Stimulated activated memory B cell treated with anti-CD40 and anti-IgM and Interleukin-4, amounts not matched to agents 10 μg/mL and 1 μg/mL and 100 μg/mL, for 72 hours (primary cell): ENCODE results near the gene ADAD2.

Experiments used
- ATAC-seq: fragments of 150-1000 bp; cut with Tn5 transposase; 2 replicates; pipeline ENCODE4 v1.10.0; 2021
- H3K27ac Mint-ChIP-seq: one replicate; pipeline ENCODE4 v1.8.0; 2022; ENCODE audit warnings: mild to moderate bottlenecking, mixed read lengths
- H3K27me3 Mint-ChIP-seq: one replicate; pipeline ENCODE4 v1.8.0; 2022; ENCODE audit warnings: mixed read lengths
- H3K36me3 Mint-ChIP-seq: one replicate; pipeline ENCODE4 v1.8.0; 2022; ENCODE audit warnings: mixed read lengths
- H3K4me1 Mint-ChIP-seq: one replicate; pipeline ENCODE4 v1.8.0; 2022; ENCODE audit warnings: mixed read lengths
- H3K4me3 Mint-ChIP-seq: one replicate; pipeline ENCODE4 v1.8.0; 2022; ENCODE audit warnings: mild to moderate bottlenecking, moderate library complexity, mixed read lengths
- H3K9me3 Mint-ChIP-seq: one replicate; pipeline ENCODE4 v1.8.0; 2022; ENCODE audit warnings: mixed read lengths

ADAD2 gene

DNA sequence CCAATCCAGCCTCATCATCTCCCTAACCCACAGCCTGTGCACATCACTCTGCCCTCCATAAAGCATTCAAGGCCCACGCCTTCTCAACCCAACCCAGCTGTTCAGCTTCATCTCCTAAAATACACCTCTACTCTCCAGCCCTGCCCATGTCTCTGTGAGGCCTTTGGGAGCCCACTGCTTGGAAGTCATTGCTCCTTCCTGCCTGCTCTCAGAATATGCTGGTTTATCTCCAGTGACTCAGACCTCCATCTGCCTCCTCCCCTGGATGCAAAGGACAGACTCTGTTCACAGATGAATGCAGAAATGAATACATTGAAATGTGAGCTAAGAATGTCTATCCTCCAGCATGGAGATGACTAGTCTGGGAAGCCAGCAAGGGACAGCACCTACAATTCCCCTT, 29.9 kb downstream of the ADAD2 start:
- no peak for ATAC-seq
- H3K9me3 Mint-ChIP-seq: no peaks in the 10 kb centered on the region
- H3K27ac Mint-ChIP-seq: no peak overlapping the region
- H3K36me3 Mint-ChIP-seq: no peaks in the 10 kb centered on the region
- H3K27me3 Mint-ChIP-seq: peaks cover 43% of the 10 kb centered on the region
- H3K4me1 Mint-ChIP-seq: no peaks in the 10 kb centered on the region
- H3K4me3 Mint-ChIP-seq: no peak overlapping the region

DNA sequence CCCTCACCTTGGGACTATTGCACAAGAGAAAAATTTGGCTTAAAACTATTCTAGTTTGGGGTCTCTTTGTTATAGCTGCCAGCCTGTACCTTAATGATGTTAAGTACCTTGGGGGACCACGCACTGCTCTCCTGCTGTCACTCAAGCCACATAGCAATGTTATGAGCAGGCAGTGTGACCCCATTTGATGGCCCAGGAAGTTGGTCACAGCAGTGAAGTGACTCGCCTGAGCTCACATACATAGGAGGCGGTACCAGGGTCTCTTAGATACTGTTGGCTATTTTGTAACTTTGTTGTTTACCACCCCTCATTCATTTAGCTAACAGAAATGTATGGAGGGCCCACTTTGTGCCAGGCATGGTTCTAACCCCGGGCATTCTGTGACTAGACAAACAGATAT, 32.5 kb downstream of the ADAD2 start:
- peaks cover 55% of the 10 kb centered on the region for H3K27me3 Mint-ChIP-seq
- H3K4me1 Mint-ChIP-seq: no peaks in the 10 kb centered on the region
- H3K27ac Mint-ChIP-seq: no peak overlapping the region
- ATAC-seq: no peak
- H3K9me3 Mint-ChIP-seq: no peaks in the 10 kb centered on the region
- no peak overlapping the region for H3K4me3 Mint-ChIP-seq
- no peaks in the 10 kb centered on the region for H3K36me3 Mint-ChIP-seq

DNA sequence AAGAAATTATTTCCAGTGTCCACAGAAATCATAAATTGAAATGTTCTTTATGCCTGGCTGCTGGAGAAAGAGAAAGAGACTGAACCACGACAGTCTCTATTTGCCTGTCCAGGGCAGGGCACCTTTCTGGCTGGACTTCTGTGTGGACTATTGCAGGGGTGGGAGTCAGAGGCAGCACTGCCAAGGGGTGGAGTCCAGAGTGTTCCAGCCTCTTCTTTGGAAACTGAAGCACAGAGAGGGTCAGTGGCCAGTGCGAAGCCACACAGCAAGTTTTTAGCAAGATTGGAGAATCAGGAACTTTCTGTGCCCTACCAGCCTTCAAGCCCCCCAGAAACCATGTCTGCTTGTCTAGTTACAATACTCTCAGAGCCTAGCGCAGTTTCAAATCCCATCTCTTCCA, 33.6 kb downstream of the ADAD2 start:
- ATAC-seq: no peak
- Mint-ChIP-seq H3K36me3 (no peaks in the 10 kb centered on the region), H3K9me3 (no peaks in the 10 kb centered on the region), H3K27me3 (peaks cover 66% of the 10 kb centered on the region), H3K27ac (no peak overlapping the region), H3K4me1 (no peaks in the 10 kb centered on the region), H3K4me3 (no peak overlapping the region)

DNA sequence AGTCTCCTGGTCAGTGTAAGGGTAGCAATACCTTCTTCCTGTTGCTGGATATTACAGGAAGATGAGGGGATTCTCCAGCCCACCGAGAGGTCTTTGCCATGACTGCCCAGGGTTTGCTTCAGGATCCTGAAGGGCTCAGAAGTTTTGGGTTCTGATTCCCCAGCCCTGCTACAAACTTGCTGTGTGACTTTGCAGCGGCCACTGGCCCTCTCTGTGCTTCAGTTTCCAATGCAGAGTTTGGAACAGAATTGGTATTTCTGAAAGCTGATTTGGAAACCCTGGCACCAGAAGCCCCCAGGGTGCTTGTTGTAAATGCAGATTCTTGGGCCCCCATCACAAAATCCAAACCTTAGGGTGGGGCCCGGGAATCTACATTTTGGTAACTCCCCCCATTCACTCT, 34.2 kb downstream of the ADAD2 start:
- H3K36me3 Mint-ChIP-seq: no peaks in the 10 kb centered on the region
- ATAC-seq: no peak
- H3K27me3 Mint-ChIP-seq: peaks cover 71% of the 10 kb centered on the region
- no peaks in the 10 kb centered on the region for H3K9me3 Mint-ChIP-seq
- no peaks in the 10 kb centered on the region for H3K4me1 Mint-ChIP-seq
- H3K4me3 Mint-ChIP-seq: no peak overlapping the region
- H3K27ac Mint-ChIP-seq: no peak overlapping the region

DNA sequence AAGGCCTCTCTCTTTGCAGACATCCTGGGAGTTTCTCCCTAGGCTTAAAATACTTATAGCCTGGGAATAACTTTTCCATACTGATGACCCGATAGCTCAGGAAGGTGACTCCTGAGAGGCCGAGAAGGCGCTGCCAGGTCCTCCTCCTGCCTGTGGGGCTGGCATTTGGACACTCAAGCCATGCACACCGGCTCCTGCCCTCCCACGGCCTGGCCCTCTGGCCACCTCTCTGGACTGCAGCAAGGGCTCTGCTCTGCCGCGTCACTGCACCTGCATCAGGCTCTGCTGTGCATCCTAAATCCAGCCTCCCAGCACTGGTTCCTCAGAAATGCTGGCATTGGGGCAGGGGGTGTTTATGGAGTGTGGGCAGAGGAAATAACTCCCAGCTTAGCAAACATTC, 34.6 kb downstream of the ADAD2 start:
- Mint-ChIP-seq H3K4me1 (no peaks in the 10 kb centered on the region), H3K27ac (no peak overlapping the region), H3K36me3 (no peaks in the 10 kb centered on the region), H3K9me3 (no peaks in the 10 kb centered on the region), H3K4me3 (no peak overlapping the region), H3K27me3 (peaks cover 72% of the 10 kb centered on the region)
- ATAC-seq: no peak

DNA sequence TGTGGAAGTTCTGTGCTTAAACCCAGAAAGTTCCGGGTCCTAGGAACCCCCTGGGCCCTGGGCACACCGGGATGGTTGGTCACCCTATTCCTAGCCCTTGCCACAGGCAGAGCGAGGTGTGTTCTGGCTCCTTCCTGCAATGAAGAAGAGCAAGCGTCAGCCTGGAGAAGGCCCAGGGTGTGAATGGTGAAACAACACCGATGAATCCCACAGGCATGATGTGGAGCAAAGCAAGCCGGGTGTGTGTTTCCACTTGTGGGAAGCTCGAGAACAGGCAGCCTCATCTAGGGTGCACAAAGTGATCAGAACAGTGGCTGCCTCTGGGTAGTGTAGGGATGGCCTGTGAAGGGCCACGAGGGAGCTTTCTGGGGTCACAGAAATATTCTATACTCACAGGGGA, 35.1 kb downstream of the ADAD2 start:
- no peaks in the 10 kb centered on the region for H3K4me1 Mint-ChIP-seq
- H3K9me3 Mint-ChIP-seq: no peaks in the 10 kb centered on the region
- no peak for ATAC-seq
- H3K27me3 Mint-ChIP-seq: peaks cover 72% of the 10 kb centered on the region
- H3K27ac Mint-ChIP-seq: no peak overlapping the region
- H3K4me3 Mint-ChIP-seq: no peak overlapping the region
- no peaks in the 10 kb centered on the region for H3K36me3 Mint-ChIP-seq

DNA sequence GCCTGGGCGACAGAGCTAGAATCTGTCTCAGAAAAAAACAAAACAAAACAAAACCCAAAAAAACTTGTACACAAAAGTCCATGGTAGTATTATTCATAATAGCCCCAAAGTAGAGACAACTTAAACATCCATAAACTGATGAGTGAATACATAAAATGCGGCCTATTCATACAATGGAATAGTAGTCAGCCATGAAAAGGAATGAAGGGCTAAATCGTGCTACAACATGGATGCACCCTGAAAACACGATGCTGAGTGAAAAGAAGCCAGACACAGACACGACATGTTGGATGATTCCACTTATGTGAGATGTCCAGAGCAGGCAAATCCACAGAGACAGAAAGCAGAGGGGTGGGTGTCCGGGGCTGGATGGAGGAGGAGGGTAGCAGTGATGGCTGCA, 36.6 kb downstream of the ADAD2 start:
- no peak overlapping the region for H3K4me3 Mint-ChIP-seq
- peaks cover 64% of the 10 kb centered on the region for H3K27me3 Mint-ChIP-seq
- no peak for ATAC-seq
- no peaks in the 10 kb centered on the region for H3K4me1 Mint-ChIP-seq
- H3K27ac Mint-ChIP-seq: no peak overlapping the region
- no peaks in the 10 kb centered on the region for H3K9me3 Mint-ChIP-seq
- no peaks in the 10 kb centered on the region for H3K36me3 Mint-ChIP-seq

DNA sequence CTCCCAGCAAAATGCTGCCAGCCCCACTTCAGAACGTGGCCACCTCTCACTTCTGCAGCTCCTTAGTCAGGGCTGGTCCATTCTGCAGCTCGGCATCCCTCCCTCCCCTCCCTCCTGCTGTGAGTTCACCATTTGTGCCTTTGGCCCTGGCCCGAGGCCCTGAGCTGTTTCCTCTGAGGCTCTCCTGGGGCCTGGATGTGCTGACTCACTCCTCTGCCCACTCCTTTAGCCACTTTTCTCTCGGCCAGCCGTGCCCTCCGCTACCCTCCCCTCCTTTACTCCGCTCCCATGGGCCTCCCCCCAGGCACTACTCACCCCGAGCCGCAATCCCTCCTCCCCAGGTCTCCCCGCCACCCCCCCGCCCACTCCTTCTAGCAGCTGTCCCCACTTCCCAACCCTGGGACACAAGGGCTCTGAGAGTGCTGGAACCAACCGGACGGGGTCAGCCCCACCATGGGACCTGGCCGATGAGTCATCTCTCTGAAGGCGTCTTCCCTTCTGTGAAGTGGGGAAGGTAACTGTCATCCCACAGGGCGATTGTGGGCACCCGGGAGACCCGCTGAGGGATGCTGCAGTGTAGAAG, 37.4 kb downstream of the ADAD2 start:
- Mint-ChIP-seq H3K36me3 (no peaks in the 10 kb centered on the region), H3K27ac (no peak overlapping the region), H3K4me3 (no peak overlapping the region), H3K9me3 (no peaks in the 10 kb centered on the region), H3K4me1 (no peaks in the 10 kb centered on the region), H3K27me3 (peaks cover 60% of the 10 kb centered on the region)
- no peak for ATAC-seq

DNA sequence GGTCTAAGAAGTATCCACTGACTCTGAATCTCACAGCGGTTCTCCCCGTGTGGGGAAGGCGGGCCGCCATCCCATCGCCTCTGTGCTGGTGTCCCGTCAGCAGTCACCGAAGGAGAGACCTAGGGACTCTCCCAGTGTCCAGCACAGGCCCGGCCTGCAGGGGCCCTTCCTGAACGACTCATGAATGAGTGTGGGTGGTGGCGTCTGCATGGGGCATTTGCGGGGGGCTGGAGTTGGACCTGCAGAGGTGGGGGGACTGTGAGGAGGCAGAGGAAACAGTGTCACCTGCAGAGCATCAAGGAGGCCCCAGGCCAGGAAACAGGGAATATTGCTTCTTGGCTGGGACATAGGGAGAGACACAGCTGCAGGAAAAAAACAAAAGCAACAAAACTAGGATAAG, 38.5 kb downstream of the ADAD2 start:
- Mint-ChIP-seq H3K27ac (no peak overlapping the region), H3K36me3 (no peaks in the 10 kb centered on the region), H3K4me1 (no peaks in the 10 kb centered on the region), H3K4me3 (no peak overlapping the region), H3K9me3 (no peaks in the 10 kb centered on the region), H3K27me3 (peaks cover 67% of the 10 kb centered on the region)
- no peak for ATAC-seq

DNA sequence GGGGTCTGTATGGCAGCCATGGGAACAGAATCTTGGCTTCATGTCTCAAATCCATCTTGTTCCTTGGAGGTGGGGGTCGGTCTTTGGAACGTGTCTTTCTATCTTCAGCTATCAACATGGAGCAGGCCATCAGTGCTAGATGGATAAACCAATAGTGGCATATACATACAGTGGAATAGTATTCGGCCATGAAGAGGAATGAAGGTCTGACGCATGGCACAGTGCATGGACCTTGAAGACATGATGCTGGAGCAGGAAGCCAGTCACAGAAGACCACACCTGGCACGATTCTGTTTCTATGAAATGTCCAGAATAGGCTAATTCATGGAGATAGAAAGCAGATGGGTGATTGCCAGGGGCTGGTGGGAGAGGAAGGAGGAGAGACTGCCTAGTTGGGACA, 41.1 kb downstream of the ADAD2 start:
- H3K36me3 Mint-ChIP-seq: no peaks in the 10 kb centered on the region
- H3K4me1 Mint-ChIP-seq: no peaks in the 10 kb centered on the region
- H3K27ac Mint-ChIP-seq: no peak overlapping the region
- H3K27me3 Mint-ChIP-seq: peaks cover 53% of the 10 kb centered on the region
- no peak for ATAC-seq
- no peaks in the 10 kb centered on the region for H3K9me3 Mint-ChIP-seq
- no peak overlapping the region for H3K4me3 Mint-ChIP-seq

DNA sequence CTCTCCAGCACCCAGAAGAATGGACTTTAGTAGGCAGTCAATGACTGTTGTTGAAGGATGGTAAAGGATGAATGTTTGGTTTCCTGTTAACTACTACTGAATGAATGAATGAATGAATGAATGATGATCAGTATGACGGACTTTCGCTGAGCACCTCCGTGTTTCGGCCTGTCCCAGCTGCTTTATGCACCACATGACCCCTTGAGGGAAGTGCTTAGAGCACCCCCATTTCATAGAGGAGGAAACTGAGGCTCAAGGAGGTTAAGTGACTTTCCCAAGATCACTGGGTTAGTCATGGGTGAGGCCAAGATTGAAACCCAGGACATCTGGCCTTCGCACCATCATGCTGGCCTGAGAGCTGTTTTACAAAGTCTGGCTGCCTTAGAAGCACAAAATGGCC, 42.0 kb downstream of the ADAD2 start:
- H3K27ac Mint-ChIP-seq: no peak overlapping the region
- H3K36me3 Mint-ChIP-seq: no peaks in the 10 kb centered on the region
- H3K4me1 Mint-ChIP-seq: no peaks in the 10 kb centered on the region
- peaks cover 51% of the 10 kb centered on the region for H3K27me3 Mint-ChIP-seq
- no peak for ATAC-seq
- H3K4me3 Mint-ChIP-seq: no peak overlapping the region
- no peaks in the 10 kb centered on the region for H3K9me3 Mint-ChIP-seq

DNA sequence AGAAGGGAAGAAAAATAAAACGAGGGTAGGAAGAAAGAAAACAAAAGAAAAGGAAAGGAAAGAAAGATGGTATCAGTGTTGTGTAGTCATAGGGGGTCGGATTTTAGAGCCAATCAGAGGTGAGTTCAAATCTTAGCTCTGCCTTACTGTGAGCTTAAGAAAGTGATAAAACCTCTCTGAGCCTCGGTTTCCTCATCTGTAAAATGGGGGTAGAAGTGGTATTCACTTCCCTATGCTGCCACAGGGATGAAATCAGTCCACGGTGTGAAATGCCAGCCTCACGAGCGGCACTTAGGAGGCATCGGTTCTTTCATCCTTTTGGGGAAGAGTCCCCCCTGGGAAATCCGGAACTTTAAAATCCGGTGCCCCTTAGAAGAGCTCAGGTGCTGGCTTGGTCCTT, 42.8 kb downstream of the ADAD2 start:
- Mint-ChIP-seq H3K36me3 (no peaks in the 10 kb centered on the region), H3K4me1 (no peaks in the 10 kb centered on the region), H3K27ac (no peak overlapping the region), H3K9me3 (no peaks in the 10 kb centered on the region), H3K4me3 (no peak overlapping the region), H3K27me3 (peaks cover 54% of the 10 kb centered on the region)
- no peak for ATAC-seq

DNA sequence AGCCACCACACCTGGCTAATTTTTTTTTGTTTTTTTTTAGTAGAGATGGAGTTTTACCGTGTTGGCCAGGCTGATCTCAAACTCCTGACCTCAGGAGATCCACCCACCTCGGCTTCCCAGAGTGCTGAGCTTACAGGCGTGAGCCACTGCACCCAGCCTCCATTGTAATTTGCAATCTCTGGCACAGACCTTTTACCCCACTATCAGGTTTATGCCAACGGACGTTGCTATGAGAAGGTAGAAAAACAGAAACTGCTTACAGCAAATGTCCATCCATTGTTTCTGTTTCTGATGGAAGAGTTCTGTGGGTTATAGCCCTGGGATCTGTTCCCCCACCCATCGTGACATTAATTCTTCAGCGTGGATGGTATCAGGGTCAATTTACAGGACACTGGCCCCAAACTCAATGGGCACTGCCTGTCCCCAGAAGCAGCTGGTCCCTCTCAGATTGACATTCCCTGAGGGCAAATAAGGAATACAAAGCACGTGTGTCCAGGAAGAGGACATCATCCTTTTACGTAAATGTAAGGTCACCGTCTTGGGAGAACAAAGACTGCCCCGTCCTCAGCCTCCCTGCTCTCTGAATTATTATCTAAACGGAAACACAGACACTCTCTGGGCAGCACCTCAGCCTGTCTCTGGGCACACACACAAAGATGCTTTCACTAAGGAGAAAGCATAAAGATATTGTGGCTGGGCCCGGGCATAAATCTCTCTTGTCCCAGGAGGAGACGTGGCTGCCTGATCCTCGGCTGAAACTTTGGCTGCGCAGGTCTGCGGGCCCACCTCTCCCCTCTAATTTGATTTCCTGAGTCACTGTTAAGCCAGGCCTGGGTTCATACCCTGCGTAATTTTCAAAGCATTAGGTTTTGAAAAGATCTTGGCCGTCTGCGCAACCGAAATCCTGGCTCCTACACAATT, 43.6 kb downstream of the ADAD2 start:
- no peaks in the 10 kb centered on the region for H3K4me1 Mint-ChIP-seq
- no peak overlapping the region for H3K4me3 Mint-ChIP-seq
- no peak overlapping the region for H3K27ac Mint-ChIP-seq
- H3K36me3 Mint-ChIP-seq: no peaks in the 10 kb centered on the region
- no peaks in the 10 kb centered on the region for H3K9me3 Mint-ChIP-seq
- no peak for ATAC-seq
- H3K27me3 Mint-ChIP-seq: peaks cover 54% of the 10 kb centered on the region

DNA sequence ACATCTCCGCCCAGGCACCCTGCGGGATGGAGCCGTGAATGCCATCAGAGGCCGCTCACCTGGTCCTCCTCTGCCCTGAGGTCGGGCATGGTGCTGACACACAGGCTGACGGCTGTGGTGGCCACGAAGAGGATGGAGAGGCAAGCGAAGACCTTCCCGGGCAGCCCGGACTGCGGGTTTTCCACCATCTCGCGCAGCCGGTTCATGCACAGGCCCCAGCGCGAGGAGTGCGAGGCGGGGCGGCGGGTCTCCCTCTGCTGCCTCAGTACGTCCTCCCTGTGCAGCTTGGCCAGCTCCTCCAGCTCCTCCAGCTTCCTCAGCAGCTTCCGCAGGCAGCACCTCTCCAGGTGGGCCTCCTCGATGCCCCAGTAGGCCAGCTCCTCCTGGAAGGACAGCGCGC, 45.7 kb downstream of the ADAD2 start:
- no peaks in the 10 kb centered on the region for H3K4me1 Mint-ChIP-seq
- ATAC-seq: no peak
- H3K36me3 Mint-ChIP-seq: no peaks in the 10 kb centered on the region
- H3K27me3 Mint-ChIP-seq: peaks cover 54% of the 10 kb centered on the region
- H3K27ac Mint-ChIP-seq: no peak overlapping the region
- no peak overlapping the region for H3K4me3 Mint-ChIP-seq
- no peaks in the 10 kb centered on the region for H3K9me3 Mint-ChIP-seq

DNA sequence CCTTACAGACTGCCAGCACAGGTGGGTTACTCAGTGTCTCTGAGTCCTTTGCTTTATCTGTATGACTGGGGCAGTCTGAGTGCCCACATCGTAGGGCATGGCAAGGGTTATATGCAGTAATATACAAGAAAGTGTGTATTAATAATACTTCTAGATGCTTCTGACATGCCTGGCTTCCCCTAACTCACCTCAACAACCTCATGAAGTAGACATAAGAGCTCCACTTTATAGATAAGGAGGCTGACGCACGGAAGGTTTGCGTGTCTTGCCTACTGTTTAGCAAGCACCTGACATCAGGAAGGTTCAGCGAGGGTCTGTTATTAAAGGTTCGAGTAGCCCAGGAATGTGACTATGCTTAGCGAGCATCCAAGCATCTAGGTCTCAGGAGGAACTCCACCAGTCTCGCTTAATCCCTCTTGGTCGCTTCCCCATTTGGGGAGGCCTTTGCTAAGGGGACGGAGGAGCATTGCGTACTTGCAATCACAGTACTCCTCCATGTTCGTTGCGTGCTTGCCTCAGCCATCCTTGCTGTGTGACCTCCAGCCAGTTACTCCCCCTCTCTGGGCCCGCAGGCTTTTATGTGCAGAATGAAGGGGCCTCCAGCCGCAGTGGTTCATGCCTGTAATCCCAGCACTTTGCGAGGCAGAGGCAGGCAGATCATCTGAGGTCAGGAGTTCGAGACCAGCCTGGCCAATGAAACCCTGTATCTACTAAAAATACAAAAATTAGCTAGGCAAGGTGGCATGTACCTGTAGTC, 47.2 kb downstream of the ADAD2 start:
- H3K27me3 Mint-ChIP-seq: peaks cover 56% of the 10 kb centered on the region
- no peak for ATAC-seq
- no peak overlapping the region for H3K4me3 Mint-ChIP-seq
- no peaks in the 10 kb centered on the region for H3K9me3 Mint-ChIP-seq
- H3K36me3 Mint-ChIP-seq: no peaks in the 10 kb centered on the region
- no peaks in the 10 kb centered on the region for H3K4me1 Mint-ChIP-seq
- no peak overlapping the region for H3K27ac Mint-ChIP-seq
